VCaP (cell line): ENCODE results near the gene SDK1.

Experiments used
- H3K27ac ChIP-seq: fragments of 450-650 bp; 2 replicates; pipeline ENCODE4 v1.5.1; 2017
- CTCF ChIP-seq: fragments of 450-650 bp; conservative IDR thresholded peaks from 2 replicates; pipeline ENCODE4 v1.5.1; 2017; ENCODE audit warnings: mild to moderate bottlenecking, moderate library complexity

Gene SDK1

GRCh38 chr7:4168541-4168940, 867.5 kb downstream of the SDK1 start:
- TF ChIP-seq CTCF = no peak
- no peak overlapping the region for H3K27ac ChIP-seq

GRCh38 chr7:4169455-4169854, 868.4 kb downstream of the SDK1 start:
- TF ChIP-seq CTCF = no peak
- H3K27ac ChIP-seq = no peak overlapping the region

- no peak overlapping the region for H3K27ac ChIP-seq
- no peak for TF ChIP-seq CTCF
Observed at GRCh38 chr7:4170997-4171786, 870.1 kb downstream of the SDK1 start.

DNA sequence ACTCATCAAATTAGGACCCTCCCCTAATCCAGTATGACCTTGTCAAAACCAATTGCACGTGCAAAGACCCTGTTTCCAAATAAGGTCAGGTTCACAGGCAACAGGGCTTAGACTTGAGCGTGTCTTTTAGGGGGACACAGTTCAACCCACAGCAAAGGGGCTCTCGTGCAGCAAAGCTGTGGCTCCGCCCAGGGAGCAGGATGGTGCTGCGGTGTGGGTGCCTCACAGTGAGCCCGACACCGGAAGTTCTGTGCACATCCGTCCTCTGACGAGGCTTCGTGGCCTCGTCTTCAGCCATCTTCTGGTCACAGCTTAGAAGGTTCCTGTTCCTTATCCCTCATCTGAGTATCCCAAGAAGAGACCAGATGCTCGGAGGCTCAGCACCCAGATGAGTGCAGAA, 871.8 kb downstream of the SDK1 start:
- TF ChIP-seq CTCF = no peak
- H3K27ac ChIP-seq = no peak overlapping the region

GRCh38 chr7:4173615-4174014, 872.6 kb downstream of the SDK1 start:
- no peak for TF ChIP-seq CTCF
- no peak overlapping the region for H3K27ac ChIP-seq

DNA sequence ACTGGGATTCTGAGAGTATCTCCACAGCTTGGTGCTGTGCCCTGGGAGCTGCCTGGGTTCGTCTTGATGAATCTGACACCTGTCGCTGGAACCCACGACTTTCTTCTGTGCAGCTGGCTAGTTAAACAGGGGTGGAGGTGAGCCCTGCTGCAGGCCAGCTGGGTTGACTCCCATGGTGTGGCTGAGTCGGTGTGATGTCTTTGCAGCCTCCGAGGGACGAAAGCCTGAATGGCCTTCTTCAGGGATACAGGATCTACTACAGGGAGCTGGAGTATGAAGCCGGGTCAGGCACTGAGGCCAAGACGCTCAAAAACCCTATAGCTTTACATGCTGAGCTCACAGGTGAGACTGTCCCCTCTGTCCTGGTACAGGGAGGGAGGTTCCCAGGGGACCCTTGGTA, 873.0 kb downstream of the SDK1 start:
- no peak overlapping the region for H3K27ac ChIP-seq
- no peak for TF ChIP-seq CTCF

DNA sequence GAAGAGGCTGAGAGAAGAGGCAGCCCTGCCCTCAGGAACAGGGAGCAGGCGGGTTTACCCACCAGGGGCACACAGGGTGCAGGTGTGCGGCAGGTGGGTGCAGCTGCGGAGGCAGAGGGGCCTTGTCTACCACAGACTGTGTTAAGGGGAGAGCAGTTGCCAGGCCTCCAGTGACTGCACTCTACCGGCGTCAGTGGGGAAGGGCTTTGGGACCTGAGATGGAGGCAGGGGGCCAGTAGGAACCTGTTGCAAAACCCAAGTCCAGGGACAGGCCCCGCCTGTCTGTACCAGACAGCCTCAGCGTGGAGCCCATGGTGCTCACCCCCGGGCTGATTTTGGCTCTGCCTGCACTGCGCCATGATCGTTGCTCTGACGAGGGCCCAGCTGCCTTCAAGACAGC, 873.4 kb downstream of the SDK1 start:
- no peak for TF ChIP-seq CTCF
- H3K27ac ChIP-seq = no peak overlapping the region
